GM15510 (cell line): Measurements from ENCODE around the gene EMILIN1.

ENCODE experiments used
- POLR2A ChIP-seq: IDR thresholded peaks from 3 replicates; pipeline ENCODE4 v1.6.1; 2011; ENCODE audit warnings: borderline replicate concordance; ENCODE audit not compliant: insufficient read length; ENCODE audit errors: extremely low read depth

Gene EMILIN1

DNA sequence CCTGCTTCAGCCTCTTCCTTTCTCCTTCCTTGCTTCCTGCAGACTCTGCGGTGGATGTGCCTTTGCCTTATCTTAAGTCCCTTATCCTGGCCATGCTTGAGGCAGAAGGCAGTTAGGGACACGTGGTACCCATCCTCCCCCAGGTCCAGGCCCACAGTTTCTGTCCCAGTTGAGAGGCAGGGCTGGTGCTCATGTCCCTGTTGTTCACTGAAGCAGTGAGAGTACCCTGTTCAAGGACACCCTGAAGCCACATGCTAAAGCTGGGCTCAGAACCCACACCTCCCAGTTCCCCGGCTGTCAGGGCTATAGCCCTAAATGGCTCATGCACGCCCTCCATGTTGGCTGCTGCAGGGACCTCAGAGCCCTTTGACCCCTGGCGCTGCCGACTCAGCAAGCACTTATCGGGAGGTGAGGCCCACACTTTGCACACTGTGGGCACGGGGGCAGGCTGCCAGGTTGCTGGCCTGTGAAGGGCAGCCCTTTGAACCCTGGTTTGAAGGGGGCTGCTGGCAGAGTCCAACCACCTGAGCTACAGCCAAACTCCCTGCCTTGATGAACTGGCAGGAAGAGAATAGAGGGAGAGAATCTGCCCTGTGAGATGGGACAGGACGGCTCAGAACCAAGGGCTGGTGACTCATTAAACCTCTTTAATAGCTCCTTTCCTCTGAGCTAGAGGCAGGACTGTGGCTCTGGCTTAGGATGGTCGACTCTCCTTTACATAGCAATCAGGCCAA is 14.4 kb downstream of the EMILIN1 start:
- TF ChIP-seq POLR2A, result no peak

DNA sequence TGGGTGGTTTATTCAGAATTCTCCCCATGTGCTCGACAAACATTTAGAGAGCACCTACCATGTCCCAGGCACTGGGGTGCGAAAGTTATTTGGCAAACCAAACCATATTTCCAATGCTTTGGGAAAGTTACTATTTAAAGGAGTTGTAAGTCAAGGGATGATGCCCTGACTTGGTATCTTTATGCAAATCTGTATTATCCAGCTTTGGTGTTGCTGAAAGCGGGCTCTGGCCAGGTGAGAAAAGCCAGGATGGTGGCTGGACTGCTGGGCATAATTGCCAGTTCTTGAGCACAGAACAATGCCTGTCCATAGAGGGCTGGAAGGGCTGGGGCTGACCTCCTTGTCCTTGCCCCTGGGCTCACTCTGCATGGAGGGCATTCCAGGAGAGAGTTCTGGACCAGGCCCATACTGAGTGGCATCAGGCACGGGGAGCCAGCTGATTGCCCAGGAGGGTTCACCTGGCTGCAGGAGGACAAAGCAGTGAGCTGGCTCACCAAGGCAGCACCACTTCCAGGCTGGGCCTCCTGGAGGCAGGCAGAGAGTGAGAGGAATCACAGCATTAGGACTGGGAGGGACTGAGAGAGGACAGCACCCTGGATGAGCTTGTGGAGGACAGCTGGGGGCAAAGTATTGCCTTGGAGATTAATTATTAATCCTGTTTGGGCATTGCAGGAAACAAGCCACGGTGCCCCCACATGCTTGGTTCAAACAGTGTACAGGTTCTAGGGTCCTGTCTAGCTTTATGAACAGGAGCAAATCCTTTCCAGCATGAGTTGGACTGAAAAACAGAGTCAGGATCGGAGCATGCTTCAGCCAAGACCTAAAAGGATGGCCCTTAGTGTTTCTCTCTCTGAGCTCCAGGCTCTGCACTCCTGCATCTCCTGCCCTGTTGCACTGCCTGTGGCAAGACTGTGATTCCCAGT is 15.3 kb downstream of the EMILIN1 start:
- no peak for TF ChIP-seq POLR2A

DNA sequence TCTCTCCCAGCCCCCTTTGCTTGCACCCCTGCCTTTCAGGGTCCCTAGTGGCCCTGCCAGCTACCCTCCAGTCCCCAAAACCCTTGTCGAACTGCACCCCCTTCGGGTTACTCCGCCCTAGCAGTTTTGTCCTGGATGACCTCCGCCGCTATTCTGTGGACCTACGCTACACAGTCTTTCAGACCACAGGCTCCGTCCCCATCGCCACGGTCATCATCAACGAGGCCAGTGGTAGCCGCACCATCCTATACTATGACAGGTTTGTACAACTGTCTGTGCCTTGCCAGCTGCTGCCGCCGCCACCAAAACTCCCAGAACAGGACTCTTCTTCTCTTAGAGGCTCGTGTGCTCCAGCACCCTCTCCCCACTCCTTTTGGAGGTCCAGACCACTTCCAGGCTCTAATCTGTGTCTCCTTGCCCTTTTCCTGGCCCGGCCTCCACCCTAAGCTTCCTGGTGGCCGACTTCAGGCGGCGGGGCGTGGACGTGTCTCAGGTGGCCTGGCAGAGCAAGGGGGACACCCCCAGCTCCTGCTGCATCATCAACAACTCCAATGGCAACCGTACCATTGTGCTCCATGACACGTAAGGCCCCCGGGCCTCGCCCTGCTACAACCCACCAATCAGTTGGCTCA is 16.1 kb downstream of the EMILIN1 start:
- no peak for TF ChIP-seq POLR2A

DNA sequence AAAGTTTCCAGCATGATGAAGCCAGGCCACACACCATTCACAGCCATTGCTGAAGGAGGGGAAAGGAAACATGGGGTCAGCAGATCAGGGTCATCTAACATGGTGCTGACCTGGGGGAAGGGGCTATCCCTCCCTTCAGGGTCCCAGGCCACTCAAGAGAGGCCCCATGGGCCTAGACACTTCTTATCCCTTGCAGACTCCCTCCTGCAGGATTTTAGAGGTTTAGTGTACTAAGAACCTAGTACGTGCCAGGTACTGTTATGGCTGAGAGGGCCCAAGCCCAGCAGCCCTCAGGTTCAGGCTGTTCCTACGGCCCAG is 17.0 kb downstream of the EMILIN1 start:
- no peak for TF ChIP-seq POLR2A

DNA sequence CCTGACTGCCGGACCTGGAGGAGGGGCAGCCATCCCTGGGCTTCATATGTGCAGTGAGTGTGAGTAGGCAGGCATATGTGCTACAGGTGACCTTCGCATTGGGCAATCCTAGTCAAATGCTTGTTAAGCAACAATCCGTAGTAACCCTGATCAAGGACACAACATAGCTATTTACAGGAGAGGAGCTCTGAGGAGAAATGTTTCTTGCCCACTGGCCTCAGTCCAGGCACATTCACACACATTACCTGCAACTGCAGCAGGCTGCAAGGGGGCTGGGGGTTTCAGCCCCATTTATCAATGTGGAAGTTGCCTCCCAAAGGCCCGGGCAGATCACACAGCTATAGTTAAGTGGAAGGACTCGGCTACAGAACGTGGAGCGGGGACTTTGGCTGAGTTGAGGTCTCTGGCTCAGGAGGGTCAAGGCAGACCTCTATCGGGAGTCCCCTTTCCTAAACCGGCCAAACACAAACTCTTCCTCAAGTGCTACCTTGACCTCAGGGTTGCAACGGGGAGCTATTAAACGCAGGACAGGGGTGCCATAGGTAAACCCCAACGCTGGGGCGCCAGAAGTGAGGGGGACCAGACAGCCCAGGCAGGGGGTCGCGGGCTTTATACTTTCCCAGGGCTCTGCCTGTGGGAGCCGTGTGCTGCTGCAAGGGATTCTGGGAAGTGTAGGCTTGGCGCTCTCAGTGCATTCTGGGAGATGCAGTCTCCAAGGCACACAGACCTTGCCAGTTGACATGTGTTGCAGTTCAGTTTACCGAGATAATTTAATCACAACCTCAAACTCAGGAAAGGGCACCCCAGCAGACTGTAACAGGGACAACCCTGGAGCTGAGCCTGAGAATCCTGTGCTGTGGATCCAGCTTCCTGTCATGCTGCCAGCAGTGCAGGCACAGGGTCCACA is 17.6 kb downstream of the EMILIN1 start:
- TF ChIP-seq POLR2A, result no peak

DNA sequence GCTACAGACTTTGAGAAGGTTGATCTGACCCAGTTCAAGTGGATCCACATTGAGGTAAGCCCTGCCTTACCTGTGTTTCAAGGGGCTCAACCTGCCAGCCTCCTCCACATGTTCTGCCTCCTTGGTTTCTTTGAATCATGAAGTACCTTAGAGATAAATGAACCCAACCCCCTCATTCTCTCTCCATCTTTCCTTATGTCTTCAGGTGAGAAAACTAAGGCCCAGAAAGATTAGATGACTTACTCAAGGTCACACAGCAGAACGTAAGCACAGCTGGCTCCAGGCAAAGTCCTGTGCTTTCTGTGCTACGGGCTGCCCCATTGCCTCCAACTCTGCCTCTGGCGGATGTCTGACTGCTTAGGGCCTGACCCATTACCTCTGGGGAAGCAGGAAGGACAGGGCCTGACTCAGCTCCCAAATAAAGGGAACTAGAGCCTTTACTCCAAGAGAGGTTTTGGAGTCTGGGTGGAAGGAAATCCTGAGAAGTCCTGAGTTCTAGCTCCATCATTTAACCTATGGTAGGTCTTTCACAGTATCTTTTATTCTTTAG is 18.4 kb downstream of the EMILIN1 start:
- no peak for TF ChIP-seq POLR2A

DNA sequence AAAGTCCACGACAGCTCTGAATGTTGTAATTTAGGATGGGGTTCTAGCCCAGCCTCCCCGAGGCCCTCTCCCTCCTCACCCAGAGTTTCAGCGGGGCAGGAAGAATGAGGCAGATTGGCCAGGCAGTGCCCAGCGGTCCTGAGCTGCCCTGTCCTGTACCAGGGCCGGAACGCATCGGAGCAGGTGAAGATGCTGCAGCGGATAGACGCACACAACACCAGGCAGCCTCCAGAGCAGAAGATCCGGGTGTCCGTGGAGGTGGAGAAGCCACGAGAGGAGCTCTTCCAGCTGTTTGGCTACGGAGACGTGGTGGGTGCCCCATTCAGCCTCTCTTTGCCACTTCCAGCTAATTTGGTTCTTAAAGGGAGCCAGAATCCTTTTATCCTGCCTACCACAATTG is 18.9 kb downstream of the EMILIN1 start:
- TF ChIP-seq POLR2A, result no peak

DNA sequence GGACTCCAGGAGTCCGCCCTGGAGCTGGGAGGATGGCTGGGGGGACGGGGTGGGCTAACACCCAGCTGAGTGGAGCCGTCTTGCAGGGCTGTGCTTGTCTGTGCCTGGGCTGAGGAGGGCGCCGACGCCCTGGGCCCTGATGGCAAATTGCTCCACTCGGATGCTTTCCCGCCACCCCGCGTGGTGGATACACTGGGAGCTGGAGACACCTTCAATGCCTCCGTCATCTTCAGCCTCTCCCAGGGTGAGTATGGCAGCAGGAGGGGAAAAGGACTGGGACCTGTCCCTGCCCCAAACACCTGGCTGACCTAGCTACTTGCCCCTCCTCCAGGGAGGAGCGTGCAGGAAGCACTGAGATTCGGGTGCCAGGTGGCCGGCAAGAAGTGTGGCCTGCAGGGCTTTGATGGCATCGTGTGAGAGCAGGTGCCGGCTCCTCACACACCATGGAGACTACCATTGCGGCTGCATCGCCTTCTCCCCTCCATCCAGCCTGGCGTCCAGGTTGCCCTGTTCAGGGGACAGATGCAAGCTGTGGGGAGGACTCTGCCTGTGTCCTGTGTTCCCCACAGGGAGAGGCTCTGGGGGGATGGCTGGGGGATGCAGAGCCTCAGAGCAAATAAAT is 21.0 kb downstream of the EMILIN1 start:
- no peak for TF ChIP-seq POLR2A

DNA sequence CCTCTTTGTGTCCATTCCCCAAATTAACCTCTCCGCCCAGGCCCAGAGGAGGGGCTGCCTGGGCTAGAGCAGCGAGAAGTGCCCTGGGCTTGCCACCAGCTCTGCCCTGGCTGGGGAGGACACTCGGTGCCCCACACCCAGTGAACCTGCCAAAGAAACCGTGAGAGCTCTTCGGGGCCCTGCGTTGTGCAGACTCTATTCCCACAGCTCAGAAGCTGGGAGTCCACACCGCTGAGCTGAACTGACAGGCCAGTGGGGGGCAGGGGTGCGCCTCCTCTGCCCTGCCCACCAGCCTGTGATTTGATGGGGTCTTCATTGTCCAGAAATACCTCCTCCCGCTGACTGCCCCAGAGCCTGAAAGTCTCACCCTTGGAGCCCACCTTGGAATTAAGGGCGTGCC is 21.6 kb downstream of the EMILIN1 start:
- no peak for TF ChIP-seq POLR2A

DNA sequence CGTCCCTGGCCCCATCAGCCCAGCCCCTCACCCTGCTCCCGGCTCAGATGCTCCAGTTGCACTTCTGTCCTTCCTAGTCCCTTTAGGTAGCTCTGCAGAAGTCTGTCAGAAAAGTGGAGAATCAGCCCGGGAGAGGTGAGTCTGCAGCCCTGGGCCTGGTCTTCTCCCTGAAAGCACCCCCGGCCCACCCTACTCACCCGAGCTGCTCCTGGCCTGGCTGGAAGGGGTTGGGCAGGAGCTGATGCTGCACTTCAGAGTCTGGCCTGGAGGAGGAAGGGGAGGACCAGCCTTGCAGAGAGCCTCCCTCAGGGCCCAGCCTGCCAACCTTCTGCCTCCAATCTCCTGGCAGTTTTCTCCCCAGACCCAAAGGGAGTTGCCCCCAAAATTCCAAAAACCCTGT is 23.9 kb downstream of the EMILIN1 start:
- no peak for TF ChIP-seq POLR2A

DNA sequence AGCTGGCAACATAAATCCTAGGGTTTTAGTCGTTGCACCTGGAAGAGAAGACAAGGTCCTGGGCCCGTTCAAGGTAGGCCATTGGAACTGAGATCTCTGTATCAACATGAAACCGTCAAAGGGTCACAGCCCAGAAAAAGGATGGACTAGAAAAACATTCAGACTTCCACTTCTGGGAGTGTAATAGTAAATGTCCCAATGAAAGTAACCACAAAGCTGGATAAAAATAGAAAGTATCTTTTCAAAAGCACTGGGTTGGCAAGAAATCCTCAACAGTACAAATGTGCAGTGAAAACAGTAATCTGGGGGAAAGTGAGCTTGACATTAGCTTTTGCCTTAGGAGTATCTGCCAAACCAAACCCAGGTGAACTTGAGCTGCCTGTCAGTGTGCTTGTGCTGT is 27.6 kb downstream of the EMILIN1 start:
- TF ChIP-seq POLR2A, result no peak

DNA sequence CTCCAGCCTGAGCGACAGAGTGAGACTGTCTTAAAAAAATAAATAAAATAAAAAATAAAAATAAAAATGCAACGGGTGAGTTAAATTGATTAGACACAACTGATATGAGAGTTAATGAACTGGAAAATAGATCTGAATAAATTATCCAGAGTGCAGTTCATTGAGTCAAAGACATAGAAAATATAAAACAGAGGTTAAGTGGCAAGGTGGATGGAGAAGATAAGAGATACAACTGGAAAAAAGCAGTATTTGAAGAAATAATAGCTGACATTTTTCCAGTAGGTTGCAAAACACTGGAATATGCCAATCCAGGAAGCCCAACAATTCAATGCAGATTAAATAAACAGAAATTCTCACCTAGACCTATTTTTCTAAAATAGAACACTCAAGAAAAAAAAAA is 29.8 kb downstream of the EMILIN1 start:
- no peak for TF ChIP-seq POLR2A

DNA sequence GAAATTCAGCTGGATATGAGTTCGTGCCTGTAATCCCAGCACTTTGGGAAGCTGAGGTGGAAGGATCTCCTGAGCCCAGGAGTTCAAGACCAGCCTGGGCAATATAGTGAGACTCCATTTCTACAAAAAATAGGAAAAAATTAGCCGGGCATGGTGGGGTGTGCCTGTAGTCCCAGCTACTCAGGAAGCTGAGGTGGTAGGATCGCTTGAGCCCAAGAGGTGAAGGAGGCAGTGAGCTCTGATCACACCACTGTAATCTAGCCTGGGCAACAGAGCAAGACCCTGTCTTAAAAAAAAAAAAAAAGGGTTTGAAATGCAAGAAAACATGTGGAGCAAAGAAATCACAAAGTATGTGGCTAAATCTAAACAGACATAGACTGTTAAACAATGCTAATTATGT is 30.7 kb downstream of the EMILIN1 start:
- no peak for TF ChIP-seq POLR2A

DNA sequence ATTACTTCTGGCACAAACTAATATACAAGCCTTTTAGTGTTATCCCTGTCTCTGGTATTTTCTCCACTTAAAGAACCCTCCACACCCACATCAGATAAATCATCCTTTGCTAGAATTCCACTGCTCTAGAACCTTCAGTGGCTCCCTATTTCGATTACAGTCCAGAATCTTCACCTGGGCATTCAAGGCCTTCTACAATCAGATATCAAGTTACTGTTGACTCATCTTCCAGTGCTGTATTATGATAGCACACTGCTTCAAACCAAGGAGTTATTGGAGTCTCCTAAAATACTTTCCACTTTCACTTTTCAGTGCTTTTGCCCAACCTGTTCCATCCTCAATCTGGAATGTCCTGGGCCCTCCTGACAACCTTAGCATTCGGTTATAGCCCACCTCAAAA is 37.1 kb downstream of the EMILIN1 start:
- TF ChIP-seq POLR2A, result no peak

DNA sequence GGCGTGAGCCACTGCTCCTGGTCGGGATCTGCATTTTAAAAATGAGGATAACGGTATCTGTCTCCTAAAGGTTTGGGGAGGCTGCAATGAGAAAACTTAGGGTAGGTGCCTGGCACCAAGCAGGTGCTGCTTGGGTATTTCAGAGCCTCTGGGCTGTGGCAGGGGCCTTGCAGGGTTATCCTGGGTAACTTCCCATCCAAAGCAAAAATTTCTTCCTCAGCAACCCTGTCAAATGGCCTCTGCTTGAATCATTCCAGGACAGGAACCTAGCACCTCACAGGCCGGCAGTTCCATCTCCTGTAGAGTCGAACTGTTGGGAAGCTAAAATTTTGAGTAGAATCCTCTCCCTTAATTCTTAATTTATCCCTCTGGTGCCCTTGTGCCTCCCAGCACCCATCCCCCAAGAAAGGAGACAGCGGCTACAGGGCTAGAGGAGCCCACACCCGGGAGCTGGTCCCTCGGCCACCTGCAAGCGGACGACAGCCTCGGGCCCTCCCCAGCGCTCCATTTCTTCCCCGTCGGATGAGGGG is 39.6 kb downstream of the EMILIN1 start:
- no peak for TF ChIP-seq POLR2A
